Right kidney (tissue), 1 donor: ENCODE results near the gene DCTN3.

Experiments used
- DNase-seq: peaks from one replicate; pipeline ENCODE4 v3.0.0-alpha.2; 2016

DCTN3 gene

GRCh38 chr9:34624475-34625185, 4.3 kb upstream of the DCTN3 start:
- peak; percentile 62 for DNase-seq

GRCh38 chr9:34623374-34624235, 3.3 kb upstream of the DCTN3 start:
- peak; percentile 39 for DNase-seq

- no peak for DNase-seq
These were observed 5.2 kb downstream of the DCTN3 start for GRCh38 chr9:34615132-34615531.

GRCh38 chr9:34612788-34613390, 7.4 kb downstream of the DCTN3 start:
- peak; percentile 74 for DNase-seq

GRCh38 chr9:34611811-34612787, 8.2 kb downstream of the DCTN3 start, which contains the start of gene RPP25L:
RPP25L (minus strand) TSS chr9:34612097; CDS start chr9:34611296, 801 bp downstream.
- peak; percentile 89 for DNase-seq

- DNase-seq = peak; percentile 46
These were observed 9.0 kb downstream of the DCTN3 start for GRCh38 chr9:34611251-34611810.

- no peak for DNase-seq
These were observed 9.7 kb downstream of the DCTN3 start for GRCh38 chr9:34610434-34611206.

GRCh38 chr9:34607331-34607730, 13.0 kb downstream of the DCTN3 start:
- no peak for DNase-seq

- DNase-seq = no peak
These were observed 13.4 kb downstream of the DCTN3 start for GRCh38 chr9:34606905-34607304.

- DNase-seq = no peak
These were observed 14.1 kb downstream of the DCTN3 start for GRCh38 chr9:34606190-34606589.

GRCh38 chr9:34603610-34604231, 16.6 kb downstream of the DCTN3 start:
- peak; percentile 46 for DNase-seq

- no peak for DNase-seq
These were observed 18.2 kb downstream of the DCTN3 start for GRCh38 chr9:34601937-34602573.

- no peak for DNase-seq
These were observed 19.4 kb downstream of the DCTN3 start for GRCh38 chr9:34600908-34601307.

- no peak for DNase-seq
These were observed 20.7 kb downstream of the DCTN3 start for GRCh38 chr9:34599546-34599945.

GRCh38 chr9:34594177-34594576, 26.1 kb downstream of the DCTN3 start:
- DNase-seq = no peak

- no peak for DNase-seq
These were observed 27.2 kb downstream of the DCTN3 start for GRCh38 chr9:34592895-34593601.

GRCh38 chr9:34591917-34592866, 28.1 kb downstream of the DCTN3 start:
- DNase-seq = no peak
